Vagina (tissue), 2 donors: ENCODE measurements around the gene TOMM5.

Experiments used
- CTCF ChIP-seq, 3 experiments: fragments of 450-650 bp in 2 of 3; fragments of 200-600 bp in 1 of 3; sonication (generic) in 1 of 3; IDR thresholded peaks; one replicate each; pipeline ENCODE4 v1.5.1; 2017 to 2019; ENCODE audit warnings: antibody characterized with exemption in 3 of 3, mild to moderate bottlenecking in 2 of 3, moderate library complexity in 2 of 3
- POLR2A ChIP-seq, 2 donors: fragments of 450-650 bp; IDR thresholded peaks; one replicate each; pipeline ENCODE4 v1.6.1; 2017; ENCODE audit warnings: antibody characterized with exemption in 2 of 2, mild to moderate bottlenecking in 2 of 2, moderate library complexity in 2 of 2
- POLR2AphosphoS5 ChIP-seq, 2 donors: sonication (generic); formaldehyde crosslinking; IDR thresholded peaks; one replicate each; pipeline ENCODE4 v1.9.0; 2017; ENCODE audit warnings: antibody characterized with exemption in 2 of 2, mild to moderate bottlenecking in 2 of 2, low read depth in 1 of 2; ENCODE audit not compliant: insufficient read depth in 1 of 2

GRCh38 chr9:37559125-37559524 is 33.3 kb downstream of the TOMM5 start:
- TF ChIP-seq CTCF (IDR thresholded peaks at IDR 0.05) (no peak), POLR2AphosphoS5 (IDR thresholded peaks at IDR 0.05; ENCODE audit: insufficient read depth in 1 of 2, low read depth in 1 of 2) (no peak), POLR2A (IDR thresholded peaks at IDR 0.05) (no peak)
